Measurements from ENCODE around the gene DKKL1. TPM values are rescaled to one million over a fixed set of nuclear protein-coding genes. Genes with fewer than 3 reads are reported as not detected.

DKKL1 gene
- total RNA-seq, 1 experiment from 2014 or later: 1.0 TPM

DNA sequence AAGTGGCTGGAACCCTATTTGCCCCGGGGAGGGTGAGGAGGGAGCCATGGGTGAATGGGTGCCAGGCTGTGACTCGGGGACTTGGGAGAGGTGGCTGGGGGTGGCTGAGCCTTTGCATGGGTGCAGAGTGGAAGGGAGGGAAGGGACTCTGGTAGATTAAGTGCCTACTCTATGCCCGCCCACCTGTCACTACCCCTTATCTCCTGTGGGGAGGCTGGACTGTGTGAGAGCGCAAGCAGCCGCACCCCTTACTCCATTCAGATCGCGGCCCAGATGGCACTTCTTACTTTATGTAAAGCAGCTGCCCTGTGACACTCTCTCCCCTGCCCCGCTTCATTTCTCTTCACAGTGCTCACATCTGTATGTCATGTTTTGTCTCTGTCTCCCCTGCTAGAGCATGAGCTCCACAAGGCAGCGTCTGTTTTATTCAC lies 27.3 kb downstream of the DKKL1 start:
- Histone ChIP-seq H2AFZ (ENCODE audit: low read depth, low read length, poor library complexity, severe bottlenecking) (no peak overlapping the region), H3K9me2 (ENCODE audit: insufficient read depth) (no peaks in the 10 kb centered on the region), H3K9me3 (ENCODE audit: control insufficient read depth in 1 of 2, insufficient read depth in 1 of 2, low read depth in 1 of 2, low read length in 2 of 2) (no peaks in the 10 kb centered on the region), H3K27me3 (ENCODE audit: insufficient read depth, low read length) (no peaks in the 10 kb centered on the region), H3K4me1 (ENCODE audit: control insufficient read depth in 1 of 2, insufficient read depth in 2 of 2, low read length in 2 of 2) (peaks cover 3 to 10% of the 10 kb centered on the region in 2 experiments; a peak in 3 of 4 replicates), H4K20me1 (ENCODE audit: insufficient read depth) (no peaks in the 10 kb centered on the region), H3K79me2 (ENCODE audit: insufficient read depth, low read length) (no peaks in the 10 kb centered on the region), H3K9ac (ENCODE audit: low read length) (no peak overlapping the region), H3K27ac (ENCODE audit: low read depth, low read length) (no peak overlapping the region), H3K4me3 (replicated peaks in 1 of 2; ENCODE audit: low read depth in 1 of 2, low read length in 2 of 2) (no peak overlapping the region), H3K36me3 (ENCODE audit: control insufficient read depth in 1 of 2, insufficient read depth in 2 of 2, low read length in 2 of 2) (no peaks in the 10 kb centered on the region), H3K4me2 (ENCODE audit: low read length) (no peak overlapping the region)
- DNase-seq (ENCODE audit: low read depth, low spot score) (no peak), ATAC-seq (no peak)
- intact Hi-C loops (cut with micrococcal nuclease): no loop called here
- TF ChIP-seq, protein P1, sequence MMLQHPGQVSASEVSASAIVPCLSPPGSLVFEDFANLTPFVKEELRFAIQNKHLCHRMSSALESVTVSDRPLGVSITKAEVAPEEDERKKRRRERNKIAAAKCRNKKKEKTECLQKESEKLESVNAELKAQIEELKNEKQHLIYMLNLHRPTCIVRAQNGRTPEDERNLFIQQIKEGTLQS (IDR thresholded peaks at IDR 0.05): no peak
- TF ChIP-seq EGR1 (IDR thresholded peaks at IDR 0.05; ENCODE audit: low read depth) (no peak), EZH2phosphoT487 (IDR thresholded peaks at IDR 0.05; ENCODE audit: borderline replicate concordance) (no peak), EZH2 (IDR thresholded peaks at IDR 0.05) (no peak), POLR2A (IDR thresholded peaks at IDR 0.05; ENCODE audit: borderline replicate concordance, extremely low read depth, insufficient read depth, insufficient read length) (no peak), CEBPB (IDR thresholded peaks at IDR 0.05; ENCODE audit: low read depth) (no peak), ZFX (IDR thresholded peaks at IDR 0.05) (no peak), SP1 (IDR thresholded peaks at IDR 0.05; ENCODE audit: low read depth) (no peak)
- RAD21 ChIA-PET (ENCODE audit: low non-redundant PET in 1 of 2, low total read pairs in 2 of 2, uncharacterized antibody in 2 of 2, unreplicated experiment in 2 of 2): interaction anchor here (1.0 to 2.0 kb wide), 4 partner anchors 28 to 85 kb away, joined by 3 to 5 read pairs (median 4); partner anchors contain the start of gene DKKL1 (in 1 of the 2)
- CTCF ChIA-PET: interaction anchor here (0.8 to 2.2 kb wide), 14 partner anchors 10 to 179 kb away, joined by 3 to 17 read pairs (median 5); partner anchors contain the start of genes ALDH16A1 and GFY
- POLR2A ChIA-PET: interaction anchor here (0.7 to 1.3 kb wide), 3 partner anchors 13 to 61 kb away, joined by 3 to 4 read pairs (median 3); partner anchors contain the start of gene PIH1D1
- no TSS peak for BruUV-seq (replicated peaks)

DNA sequence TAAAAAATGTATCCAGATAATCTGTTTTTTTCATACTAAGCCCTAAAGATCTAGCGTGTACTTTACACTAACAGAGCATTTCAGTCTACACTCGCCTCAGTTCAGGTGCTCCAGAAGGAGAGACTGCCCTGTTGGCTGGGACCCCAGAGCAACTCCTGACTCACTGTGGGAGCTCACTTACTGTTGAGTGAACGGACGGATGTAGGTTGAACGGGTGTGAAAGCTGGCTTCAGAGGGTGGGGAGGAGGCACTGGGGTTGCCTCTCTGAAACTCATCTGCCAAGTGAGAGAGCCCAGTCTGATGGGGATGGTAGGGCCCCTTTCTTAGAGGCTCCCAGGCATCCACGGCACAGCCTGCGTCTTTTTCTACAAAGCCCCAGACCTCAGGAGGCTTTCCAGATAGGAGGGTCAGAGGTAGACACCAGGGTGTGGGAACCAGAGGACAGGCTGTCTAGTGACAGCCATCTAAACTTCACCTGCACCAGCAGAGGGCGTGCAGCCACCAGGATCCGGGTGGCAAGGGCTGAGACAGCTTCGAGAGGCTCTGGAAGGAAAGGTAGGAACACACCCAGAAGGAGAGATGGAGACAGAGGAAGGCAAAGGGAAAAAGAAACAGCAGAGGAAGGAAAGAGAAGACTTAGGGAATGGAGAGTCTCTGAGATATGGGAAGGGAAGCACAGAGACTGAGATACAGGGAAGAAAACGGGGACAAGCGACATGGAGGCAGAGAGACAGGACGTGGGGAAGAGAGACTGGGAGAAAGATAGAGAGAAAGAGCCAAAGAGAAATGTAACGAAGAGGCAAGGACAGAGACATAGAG lies 28.1 kb downstream of the DKKL1 start:
- ChIA-PET CTCF (interaction anchor here (0.6 to 2.2 kb wide), 17 partner anchors 11 to 179 kb away, joined by 3 to 17 read pairs (median 5); partner anchors contain the start of genes ALDH16A1, GFY and PIH1D1), RAD21 (ENCODE audit: low non-redundant PET in 1 of 2, low total read pairs in 2 of 2, uncharacterized antibody in 2 of 2, unreplicated experiment in 2 of 2) (interaction anchor here (1.0 to 2.0 kb wide), 5 partner anchors 29 to 85 kb away, joined by 3 to 5 read pairs (median 4); partner anchors contain the start of genes DKKL1 (in 1 of the 2) and PIH1D1 (in 1 of the 2)), POLR2A (interaction anchor here (0.7 to 1.3 kb wide), 3 partner anchors 12 to 60 kb away, joined by 3 to 4 read pairs (median 3); partner anchors contain the start of gene PIH1D1)
- H3K9me2 ChIP-seq (ENCODE audit: insufficient read depth): no peaks in the 10 kb centered on the region
- no TSS peak for BruUV-seq (replicated peaks)
- DNase-seq (ENCODE audit: low read depth, low spot score): peak; percentile 60
- peak; percentile 98 for ATAC-seq
- H3K9ac ChIP-seq (ENCODE audit: low read length): no peak overlapping the region
- H3K79me2 ChIP-seq (ENCODE audit: insufficient read depth, low read length): no peaks in the 10 kb centered on the region
- H3K4me1 ChIP-seq (ENCODE audit: control insufficient read depth in 1 of 2, insufficient read depth in 2 of 2, low read length in 2 of 2): peaks cover 3 to 10% of the 10 kb centered on the region in 2 experiments; a peak in 3 of 4 replicates
- no peaks in the 10 kb centered on the region for H3K27me3 ChIP-seq (ENCODE audit: insufficient read depth, low read length)
- H3K36me3 ChIP-seq (ENCODE audit: control insufficient read depth in 1 of 2, insufficient read depth in 2 of 2, low read length in 2 of 2): no peaks in the 10 kb centered on the region
- H3K4me3 ChIP-seq (replicated peaks in 1 of 2; ENCODE audit: low read depth in 1 of 2, low read length in 2 of 2): no peak overlapping the region
- H3K9me3 ChIP-seq (ENCODE audit: control insufficient read depth in 1 of 2, insufficient read depth in 1 of 2, low read depth in 1 of 2, low read length in 2 of 2): no peaks in the 10 kb centered on the region
- no peak overlapping the region for H3K27ac ChIP-seq (ENCODE audit: low read depth, low read length)
- peak overlapping the region; percentile 57 for H3K4me2 ChIP-seq (ENCODE audit: low read length)
- intact Hi-C loops (cut with micrococcal nuclease): loop anchor here (1.0 kb wide), 2 partner anchors 52 to 156 kb away; no protein-coding TSS in a partner anchor
- H2AFZ ChIP-seq (ENCODE audit: low read depth, low read length, poor library complexity, severe bottlenecking): peak overlapping the region; percentile 83
- H4K20me1 ChIP-seq (ENCODE audit: insufficient read depth): no peaks in the 10 kb centered on the region
- TF ChIP-seq YY1 (IDR thresholded peaks at IDR 0.05; ENCODE audit: extremely low read depth, insufficient replicate concordance, low read depth, low read length) (peak; percentile 57), RAD21 (IDR thresholded peaks at IDR 0.05; ENCODE audit: low read depth) (peak; percentile 98)
- TF ChIP-seq, protein P2, sequence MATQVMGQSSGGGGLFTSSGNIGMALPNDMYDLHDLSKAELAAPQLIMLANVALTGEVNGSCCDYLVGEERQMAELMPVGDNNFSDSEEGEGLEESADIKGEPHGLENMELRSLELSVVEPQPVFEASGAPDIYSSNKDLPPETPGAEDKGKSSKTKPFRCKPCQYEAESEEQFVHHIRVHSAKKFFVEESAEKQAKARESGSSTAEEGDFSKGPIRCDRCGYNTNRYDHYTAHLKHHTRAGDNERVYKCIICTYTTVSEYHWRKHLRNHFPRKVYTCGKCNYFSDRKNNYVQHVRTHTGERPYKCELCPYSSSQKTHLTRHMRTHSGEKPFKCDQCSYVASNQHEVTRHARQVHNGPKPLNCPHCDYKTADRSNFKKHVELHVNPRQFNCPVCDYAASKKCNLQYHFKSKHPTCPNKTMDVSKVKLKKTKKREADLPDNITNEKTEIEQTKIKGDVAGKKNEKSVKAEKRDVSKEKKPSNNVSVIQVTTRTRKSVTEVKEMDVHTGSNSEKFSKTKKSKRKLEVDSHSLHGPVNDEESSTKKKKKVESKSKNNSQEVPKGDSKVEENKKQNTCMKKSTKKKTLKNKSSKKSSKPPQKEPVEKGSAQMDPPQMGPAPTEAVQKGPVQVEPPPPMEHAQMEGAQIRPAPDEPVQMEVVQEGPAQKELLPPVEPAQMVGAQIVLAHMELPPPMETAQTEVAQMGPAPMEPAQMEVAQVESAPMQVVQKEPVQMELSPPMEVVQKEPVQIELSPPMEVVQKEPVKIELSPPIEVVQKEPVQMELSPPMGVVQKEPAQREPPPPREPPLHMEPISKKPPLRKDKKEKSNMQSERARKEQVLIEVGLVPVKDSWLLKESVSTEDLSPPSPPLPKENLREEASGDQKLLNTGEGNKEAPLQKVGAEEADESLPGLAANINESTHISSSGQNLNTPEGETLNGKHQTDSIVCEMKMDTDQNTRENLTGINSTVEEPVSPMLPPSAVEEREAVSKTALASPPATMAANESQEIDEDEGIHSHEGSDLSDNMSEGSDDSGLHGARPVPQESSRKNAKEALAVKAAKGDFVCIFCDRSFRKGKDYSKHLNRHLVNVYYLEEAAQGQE (IDR thresholded peaks at IDR 0.05; ENCODE audit: low read depth): no peak
- TF ChIP-seq, protein P3, sequence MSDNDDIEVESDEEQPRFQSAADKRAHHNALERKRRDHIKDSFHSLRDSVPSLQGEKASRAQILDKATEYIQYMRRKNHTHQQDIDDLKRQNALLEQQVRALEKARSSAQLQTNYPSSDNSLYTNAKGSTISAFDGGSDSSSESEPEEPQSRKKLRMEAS (IDR thresholded peaks at IDR 0.05): no peak
